Psoas muscle (tissue), 8 donors: Measurements from ENCODE around the gene FLVCR1. TPM values are rescaled to one million over a fixed set of nuclear protein-coding genes. Genes with fewer than 3 reads are reported as not detected.
A peak's percentile ranks its signal among the peaks of the same experiment; 100 is the strongest.

Source experiments
- ATAC-seq, 4 donors: fragments of 200-7000 bp; cut with Tn5 transposase; one replicate each; pipeline ENCODE4 v1.9.1; 2020; ENCODE audit warnings: moderate library complexity in 3 of 4, mild to moderate bottlenecking in 2 of 4
- DNase-seq, 2 donors: peaks; one replicate each; pipeline ENCODE4 v3.0.0-alpha.2; 2020
- H3K27ac ChIP-seq: fragments of 200-600 bp; one replicate; pipeline ENCODE4 v1.8.0; 2022
- H3K27me3 ChIP-seq, 3 donors: fragments of 200-600 bp in 1 of 3; one replicate each; pipeline versions ENCODE4 v1.6.1 to v1.8.0; 2013 to 2022; ENCODE audit warnings: low read length in 2 of 3, mild to moderate bottlenecking in 2 of 3, moderate library complexity in 1 of 3; ENCODE audit not compliant: insufficient read depth in 3 of 3
- H3K36me3 ChIP-seq, 2 donors: fragments of 200-600 bp in 1 of 2; one replicate each; pipeline versions ENCODE4 v1.6.1 to v1.8.0; 2013 to 2022; ENCODE audit warnings: low read depth in 1 of 2, mild to moderate bottlenecking in 1 of 2, moderate library complexity in 1 of 2; ENCODE audit not compliant: insufficient read depth in 1 of 2
- H3K4me1 ChIP-seq: fragments of 200-600 bp; one replicate; pipeline ENCODE4 v1.8.0; 2022
- H3K4me3 ChIP-seq: fragments of 200-600 bp; one replicate; pipeline ENCODE4 v1.8.0; 2022; ENCODE audit warnings: mild to moderate bottlenecking
- H3K9me3 ChIP-seq: fragments of 200-600 bp; one replicate; pipeline ENCODE4 v1.8.0; 2022
- CTCF ChIP-seq: fragments of 200-600 bp; IDR thresholded peaks from one replicate; pipeline ENCODE4 v1.8.0; 2022; ENCODE audit warnings: antibody characterized with exemption
- whole genome bisulfite sequencing, 3 donors: extraction: QIAGEN DNeasy Blood & Tissue Kit; methylation state at CpG; one replicate each; pipeline versions ENCODE4 v1.1.6 to v1.1.7; 2013; 5-methylcytosine and 5-hydroxymethylcytosine counted together
- intact Hi-C, 2 donors: fragments of 100-400 bp; cut with DNase I; formaldehyde crosslinking; loops; one replicate each; pipeline versions ENCODE4 v1.11.0 to v1.14.2; 2022
- polyA plus RNA-seq, 3 donors: library from polyadenylated mRNA; stranded (reverse); fragments of 200-250 nt; gene quantifications; one replicate each; pipeline ENCODE4 v1.2.3, GENCODE V29; 2013
- total RNA-seq, 4 donors: library from RNA; stranded (reverse); fragmentation: NEBNext Ultra II Directional in 2 of 4; extraction: Animal tissue kit (Norgen Biotek cat#: 25700) in 2 of 4; gene quantifications; one replicate each; pipeline versions ENCODE4 v1.2.1 to v1.2.4, GENCODE V29; 2021 to 2023
- donor health status: healthy with polysubstance abuse.
- donor health status: DM: no; HTN: no; CAD: no; lungs with moderate emphysema.
- donor health status: Bipolar disorder and iron deficiency.
- donor health status: healthy.
- donor health status: DM: yes; HTN: yes; CAD: no.
- donor health status: DM: no; HTN: no; CAD: no.
- donor health status: DM: no; HTN: no; CAD: no.
- donor health status: DM: yes; HTN: yes; CAD: no.

Gene FLVCR1
- total and polyA plus RNA-seq, 7 donors: 0.52 to 2.6 (median 1.5) TPM

GRCh38 chr1:212847549-212847948 is 10.5 kb upstream of the FLVCR1 start, which contains the start of gene SPATA45:
Gene SPATA45, minus strand, starts transcription at chr1:212847649. Its CDS starts 11,500 bp downstream, at chr1:212836149.
- ATAC-seq (no peak), DNase-seq (no peak)
- Histone ChIP-seq H3K36me3 (no peaks in the 10 kb centered on the region), H3K4me1 (no peaks in the 10 kb centered on the region), H3K4me3 (no peak within 1 kb of the TSS), H3K27ac (no peak within 1 kb of the TSS), H3K27me3 (no peaks in the 10 kb centered on the region), H3K9me3 (no peaks in the 10 kb centered on the region)
- no peak for TF ChIP-seq CTCF
- 94 to 97% (median 96%) methylated on average over 4 of the region's 4 CpGs for WGBS, 3 donors
- intact Hi-C loops: no loop called here

GRCh38 chr1:212852105-212852688 is 5.9 kb upstream of the FLVCR1 start:
- no peak for DNase-seq
- ATAC-seq: no peak

GRCh38 chr1:212853658-212854057 is 4.4 kb upstream of the FLVCR1 start:
- ATAC-seq: no peak
- 90 to 92% (median 90%) methylated on average over 5 of the region's 5 CpGs for WGBS, 3 donors

More at GRCh38 chr1:212852105-212852688, 5.9 kb upstream of the FLVCR1 start:
- Histone ChIP-seq H3K27ac (no peak overlapping the region), H3K36me3 (no peaks in the 10 kb centered on the region), H3K27me3 (no peaks in the 10 kb centered on the region), H3K9me3 (no peaks in the 10 kb centered on the region), H3K4me1 (no peaks in the 10 kb centered on the region), H3K4me3 (no peak overlapping the region)
- intact Hi-C loops: no loop called here
- no peak for TF ChIP-seq CTCF
- 79 to 93% (median 90%) methylated on average over 5 of the region's 5 CpGs for WGBS, 3 donors

GRCh38 chr1:212856755-212857154 is 1.3 kb upstream of the FLVCR1 start:
- WGBS, 3 donors: 86 to 92% (median 90%) methylated on average over 16 of the region's 16 CpGs
- H3K4me3 ChIP-seq: peak overlapping the region; percentile 88

More at GRCh38 chr1:212853658-212854057, 4.4 kb upstream of the FLVCR1 start:
- intact Hi-C loops: no loop called here
- DNase-seq: no peak
- H3K27me3 ChIP-seq: no peaks in the 10 kb centered on the region
- no peak overlapping the region for H3K4me3 ChIP-seq
- no peak for TF ChIP-seq CTCF
- H3K36me3 ChIP-seq: no peaks in the 10 kb centered on the region
- no peak overlapping the region for H3K27ac ChIP-seq
- peaks cover 2% of the 10 kb centered on the region for H3K4me1 ChIP-seq
- H3K9me3 ChIP-seq: no peaks in the 10 kb centered on the region

More at GRCh38 chr1:212856755-212857154, 1.3 kb upstream of the FLVCR1 start:
- no peak overlapping the region for H3K27ac ChIP-seq
- DNase-seq (no peak), ATAC-seq (no peak)
- no peaks in the 10 kb centered on the region for H3K27me3 ChIP-seq
- intact Hi-C loops: loop anchor here in 1 of 2 donors (5.0 kb wide), 1 partner anchor 126 kb away; no protein-coding TSS in a partner anchor
- TF ChIP-seq CTCF: no peak
- H3K36me3 ChIP-seq: no peaks in the 10 kb centered on the region
- no peaks in the 10 kb centered on the region for H3K9me3 ChIP-seq
- H3K4me1 ChIP-seq: peaks cover 2% of the 10 kb centered on the region
